WERI-Rb-1 (cell line): ENCODE results near the gene CFAP299.

Experiments
- DNase-seq: peaks from one replicate; pipeline ENCODE4 v3.0.0-alpha.2; 2020
- H3K27ac ChIP-seq: fragments of 250-450 bp; sonication (Bioruptor Pico); 2 replicates; pipeline ENCODE4 v1.5.1; 2020; ENCODE audit warnings: mild to moderate bottlenecking, moderate library complexity
- H3K27me3 ChIP-seq: fragments of 250-450 bp; sonication (Bioruptor Pico); 2 replicates; pipeline ENCODE4 v1.5.1; 2021; ENCODE audit warnings: mild to moderate bottlenecking, low read depth, moderate library complexity; ENCODE audit not compliant: insufficient read depth, severe bottlenecking
- H3K36me3 ChIP-seq: fragments of 250-450 bp; sonication (Bioruptor Pico); 2 replicates; pipeline ENCODE4 v1.5.1; 2020; ENCODE audit warnings: mild to moderate bottlenecking, moderate library complexity
- H3K4me3 ChIP-seq: 2 replicates; pipeline ENCODE4 v1.5.1; 2011; ENCODE audit warnings: low read depth, mild to moderate bottlenecking, control low read depth, low read length
- H3K9me3 ChIP-seq: fragments of 250-450 bp; sonication (Bioruptor Pico); 2 replicates; pipeline ENCODE4 v1.5.1; 2021; ENCODE audit warnings: mild to moderate bottlenecking, moderate library complexity; ENCODE audit not compliant: severe bottlenecking
- TF ChIP-seq, protein P1 (sequence below): IDR thresholded peaks from 2 replicates; pipeline ENCODE4 v1.5.1; 2011; ENCODE audit warnings: low read depth, mild to moderate bottlenecking, control low read depth, inconsistent platforms, low read length

The CFAP299 gene

DNA sequence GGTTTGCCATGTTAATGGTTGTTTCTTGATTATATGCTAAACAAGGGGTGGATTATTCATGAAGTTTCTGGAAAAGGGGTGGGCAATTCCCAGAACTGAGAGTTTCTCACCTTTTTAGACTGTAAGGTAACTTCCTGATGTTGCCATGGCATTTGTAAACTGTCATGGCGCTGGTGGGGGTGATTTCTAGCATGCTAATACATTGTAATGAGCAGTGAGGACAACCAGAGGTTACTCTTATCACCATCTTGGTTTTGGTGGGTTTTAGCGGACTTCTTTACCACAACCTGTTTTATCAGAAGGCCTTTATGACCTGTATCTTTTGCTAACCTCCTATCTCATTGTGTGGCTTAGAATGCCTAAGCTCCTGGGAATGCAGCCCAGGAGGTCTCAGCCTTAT is 81.5 kb downstream of the CFAP299 start:
- no peak for DNase-seq
- TF ChIP-seq, protein P1, sequence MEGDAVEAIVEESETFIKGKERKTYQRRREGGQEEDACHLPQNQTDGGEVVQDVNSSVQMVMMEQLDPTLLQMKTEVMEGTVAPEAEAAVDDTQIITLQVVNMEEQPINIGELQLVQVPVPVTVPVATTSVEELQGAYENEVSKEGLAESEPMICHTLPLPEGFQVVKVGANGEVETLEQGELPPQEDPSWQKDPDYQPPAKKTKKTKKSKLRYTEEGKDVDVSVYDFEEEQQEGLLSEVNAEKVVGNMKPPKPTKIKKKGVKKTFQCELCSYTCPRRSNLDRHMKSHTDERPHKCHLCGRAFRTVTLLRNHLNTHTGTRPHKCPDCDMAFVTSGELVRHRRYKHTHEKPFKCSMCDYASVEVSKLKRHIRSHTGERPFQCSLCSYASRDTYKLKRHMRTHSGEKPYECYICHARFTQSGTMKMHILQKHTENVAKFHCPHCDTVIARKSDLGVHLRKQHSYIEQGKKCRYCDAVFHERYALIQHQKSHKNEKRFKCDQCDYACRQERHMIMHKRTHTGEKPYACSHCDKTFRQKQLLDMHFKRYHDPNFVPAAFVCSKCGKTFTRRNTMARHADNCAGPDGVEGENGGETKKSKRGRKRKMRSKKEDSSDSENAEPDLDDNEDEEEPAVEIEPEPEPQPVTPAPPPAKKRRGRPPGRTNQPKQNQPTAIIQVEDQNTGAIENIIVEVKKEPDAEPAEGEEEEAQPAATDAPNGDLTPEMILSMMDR, result no peak
- Histone ChIP-seq H3K27me3 (peaks cover 2% of the 10 kb centered on the region), H3K9me3 (no peaks in the 10 kb centered on the region), H3K36me3 (no peaks in the 10 kb centered on the region), H3K27ac (no peak overlapping the region), H3K4me3 (no peak overlapping the region)

DNA sequence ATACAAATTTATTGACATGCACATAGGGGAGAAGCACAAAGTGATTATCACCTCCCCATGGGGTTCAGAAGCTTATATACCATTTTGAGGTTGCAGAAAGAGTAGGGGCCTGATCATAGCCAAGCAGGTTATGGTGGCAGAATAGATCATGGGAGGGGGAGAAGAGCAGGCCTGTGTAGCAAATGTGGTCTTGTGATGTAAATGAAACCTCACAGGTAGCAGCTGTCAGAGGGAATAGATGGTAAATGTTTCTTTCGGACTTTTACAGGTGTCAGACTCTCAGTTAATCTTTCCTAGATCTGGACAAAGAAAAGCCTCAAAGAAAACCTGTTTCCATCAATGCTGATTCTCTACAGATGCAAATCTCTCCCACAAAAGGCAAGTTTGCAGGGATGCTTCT is 84.4 kb downstream of the CFAP299 start:
- H3K36me3 ChIP-seq, result no peaks in the 10 kb centered on the region
- no peak overlapping the region for H3K4me3 ChIP-seq
- H3K9me3 ChIP-seq, result no peaks in the 10 kb centered on the region
- DNase-seq, result no peak
- H3K27me3 ChIP-seq, result peaks cover 2% of the 10 kb centered on the region
- H3K27ac ChIP-seq, result no peak overlapping the region
- TF ChIP-seq, protein P1, result no peak

DNA sequence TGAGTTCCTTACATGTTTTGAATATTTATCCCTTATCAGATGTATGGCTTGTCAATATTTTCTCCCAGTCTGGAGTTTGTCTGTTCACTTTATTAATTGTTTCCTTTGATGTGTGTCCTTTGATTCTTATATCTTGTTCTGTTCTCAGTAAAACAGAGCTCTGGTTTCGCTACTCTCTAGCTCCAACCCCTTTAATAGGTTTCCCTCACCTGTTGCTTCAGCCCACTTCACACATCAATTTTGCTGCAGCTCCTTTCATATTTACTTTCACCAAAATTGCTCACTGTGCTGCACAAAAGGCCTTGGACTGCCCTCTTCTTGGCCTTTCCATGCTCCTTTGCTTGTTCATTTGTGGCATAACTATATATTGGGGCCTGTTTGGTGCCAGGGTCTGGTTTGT is 85.1 kb downstream of the CFAP299 start:
- no peak overlapping the region for H3K4me3 ChIP-seq
- no peak for DNase-seq
- no peak overlapping the region for H3K27ac ChIP-seq
- no peaks in the 10 kb centered on the region for H3K36me3 ChIP-seq
- H3K9me3 ChIP-seq, result no peaks in the 10 kb centered on the region
- TF ChIP-seq, protein P1, result no peak
- H3K27me3 ChIP-seq, result peaks cover 2% of the 10 kb centered on the region

DNA sequence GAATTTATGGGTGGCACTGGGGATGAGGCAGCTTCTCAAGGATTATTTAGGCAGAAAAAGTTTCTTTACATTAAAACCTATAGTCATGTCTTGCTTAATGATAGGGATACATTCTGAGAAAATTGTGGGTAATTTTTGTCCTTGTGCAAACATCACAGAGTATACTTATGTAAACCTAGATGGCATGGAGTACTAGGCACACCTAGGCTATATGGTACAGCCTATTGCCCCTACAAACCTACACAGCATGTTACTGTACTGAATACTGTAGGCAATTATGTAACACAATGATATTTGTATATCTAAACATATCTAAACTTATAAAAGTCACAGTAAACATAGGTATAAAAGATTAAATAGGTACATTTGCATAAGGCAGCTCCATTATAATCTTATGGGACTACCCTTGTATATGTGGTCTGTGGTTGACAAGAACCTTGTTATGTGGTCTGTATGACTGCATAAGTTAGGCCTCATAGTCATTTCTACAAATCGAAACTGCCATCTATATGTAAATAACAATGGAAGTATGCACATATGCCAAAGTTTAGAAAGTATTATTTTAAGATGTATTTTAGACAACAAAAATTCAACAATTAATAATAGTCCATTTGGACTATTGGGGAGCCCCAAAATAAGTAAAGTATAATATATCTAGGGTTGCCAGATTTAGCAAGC is 87.3 kb downstream of the CFAP299 start:
- Histone ChIP-seq H3K27ac (no peak overlapping the region), H3K27me3 (peaks cover 2% of the 10 kb centered on the region), H3K4me3 (no peak overlapping the region), H3K9me3 (no peaks in the 10 kb centered on the region), H3K36me3 (no peaks in the 10 kb centered on the region)
- DNase-seq, result no peak
- TF ChIP-seq, protein P1, result no peak

DNA sequence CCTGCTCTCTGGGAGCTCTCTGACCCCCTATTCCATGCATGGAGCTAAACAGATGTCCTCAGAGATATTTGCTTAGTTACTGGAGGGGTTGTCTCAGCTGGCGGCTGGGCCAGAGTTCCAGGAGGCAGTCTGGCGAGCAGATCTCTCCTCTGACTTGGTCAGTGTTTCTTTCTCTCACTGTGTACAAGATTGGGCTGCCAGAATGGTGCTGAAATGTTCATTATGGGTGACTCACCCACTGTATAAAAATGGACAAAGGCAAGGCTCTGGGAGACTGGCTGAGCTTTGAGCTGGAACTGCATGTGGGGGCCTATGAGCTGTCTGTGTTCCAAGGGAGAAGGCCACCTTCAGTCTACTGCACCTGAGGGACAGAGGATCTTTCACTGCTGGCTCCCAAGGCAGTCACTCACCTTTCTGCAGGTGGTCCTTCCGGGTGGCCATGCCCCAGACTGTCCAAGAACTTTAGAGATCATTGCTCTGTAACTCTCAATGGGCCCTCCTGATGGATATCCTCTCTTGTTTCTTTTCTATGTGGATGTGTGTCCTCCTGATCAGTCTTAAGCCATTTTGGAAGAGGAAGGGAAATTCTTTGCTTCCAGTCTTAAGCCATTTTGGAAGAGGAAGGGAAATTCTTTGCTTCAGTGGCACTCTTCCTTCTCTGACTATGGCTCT is 88.2 kb downstream of the CFAP299 start:
- TF ChIP-seq, protein P1, result no peak
- peaks cover 2% of the 10 kb centered on the region for H3K27me3 ChIP-seq
- H3K27ac ChIP-seq, result no peak overlapping the region
- H3K36me3 ChIP-seq, result no peaks in the 10 kb centered on the region
- H3K4me3 ChIP-seq, result no peak overlapping the region
- no peak for DNase-seq
- H3K9me3 ChIP-seq, result no peaks in the 10 kb centered on the region

DNA sequence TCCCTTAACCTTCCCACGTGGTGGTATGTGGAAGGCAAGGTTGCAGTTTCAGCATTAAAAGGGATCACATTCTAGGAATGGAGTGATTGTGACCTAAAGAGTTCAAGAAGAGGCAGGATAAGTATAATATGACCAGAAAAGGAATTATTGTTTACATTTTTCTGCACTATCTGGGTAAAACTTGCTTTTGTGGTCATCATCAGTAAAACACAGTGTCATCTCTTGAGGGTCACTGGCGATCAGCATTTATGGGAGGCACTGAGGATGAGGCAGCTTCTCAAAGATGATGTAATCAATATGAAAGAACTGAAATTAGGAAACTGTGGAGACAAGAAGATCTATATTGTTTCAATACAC is 88.7 kb downstream of the CFAP299 start:
- H3K27ac ChIP-seq, result no peak overlapping the region
- H3K27me3 ChIP-seq, result peaks cover 1% of the 10 kb centered on the region
- H3K36me3 ChIP-seq, result no peaks in the 10 kb centered on the region
- H3K4me3 ChIP-seq, result no peak overlapping the region
- TF ChIP-seq, protein P1, result no peak
- DNase-seq, result no peak
- no peaks in the 10 kb centered on the region for H3K9me3 ChIP-seq
